Brain microvascular endothelial cell (primary cell): ENCODE results near the gene NXN.
A peak's percentile ranks its signal among the peaks of the same experiment; 100 is the strongest.
"Not testable (repeated sequence)": the region's sequence is repeated elsewhere in the genome, so short reads cannot be mapped to it uniquely, and the experiment has no call there.

ENCODE experiments used
- DNase-seq: peaks from one replicate; pipeline ENCODE4 v3.0.0-alpha.2; 2020
- H3K27ac ChIP-seq: fragments of 250-450 bp; sonication (Bioruptor Pico); 2 replicates; pipeline ENCODE4 v1.5.1; 2020; ENCODE audit warnings: mild to moderate bottlenecking, moderate library complexity
- H3K27me3 ChIP-seq: fragments of 250-450 bp; sonication (Bioruptor Pico); replicated peaks from 2 replicates; pipeline ENCODE4 v1.5.1; 2020; ENCODE audit warnings: mild to moderate bottlenecking
- H3K36me3 ChIP-seq: fragments of 250-450 bp; sonication (Bioruptor Pico); replicated peaks from 2 replicates; pipeline ENCODE4 v1.5.1; 2020; ENCODE audit warnings: mild to moderate bottlenecking
- H3K4me3 ChIP-seq: 2 replicates; pipeline ENCODE4 v1.5.1; 2011; ENCODE audit warnings: low read depth, mild to moderate bottlenecking, control low read depth, low read length, moderate library complexity
- CTCF ChIP-seq: IDR thresholded peaks from 2 replicates; pipeline ENCODE4 v1.5.1; 2011; ENCODE audit warnings: low read depth, mild to moderate bottlenecking, moderate library complexity, low read length, control low read depth, inconsistent platforms; ENCODE audit errors: missing control alignments
- in situ Hi-C: cut with HindIII; loops from 2 replicates; pipeline ENCODE4 v1.10.0; 2017; ENCODE audit warnings: low sequenced_read_pairs, low pct_ligation_motif_present

The NXN gene

DNA sequence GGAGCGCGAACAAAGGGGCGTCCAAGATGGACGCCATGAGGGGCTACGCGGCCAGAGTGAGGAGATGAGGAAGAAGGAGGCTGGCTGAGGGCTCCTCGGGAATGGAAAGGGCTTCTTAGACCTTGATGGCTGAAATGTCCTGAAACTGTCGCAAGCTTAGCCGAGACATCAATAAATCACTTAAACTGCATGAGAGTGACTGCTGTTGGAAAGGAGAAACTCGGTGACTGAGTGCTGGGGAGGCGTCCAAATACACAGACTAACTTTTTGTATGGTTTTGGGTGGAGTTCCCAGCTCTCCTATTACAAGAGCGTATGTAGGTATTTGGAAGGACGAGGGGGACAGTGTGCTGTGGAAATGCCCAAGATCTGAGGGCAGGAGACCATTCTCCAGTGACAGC is 226.2 kb downstream of the NXN start:
- Histone ChIP-seq H3K4me3 (no peak overlapping the region), H3K27me3 (no peaks in the 10 kb centered on the region), H3K27ac (no peak overlapping the region), H3K36me3 (peaks cover 9% of the 10 kb centered on the region)
- TF ChIP-seq CTCF, result no peak
- DNase-seq, result no peak
- in situ Hi-C loops, result no loop called here

GRCh38 chr17:752620-753219 is 226.9 kb downstream of the NXN start:
- Histone ChIP-seq H3K27me3 (no peaks in the 10 kb centered on the region), H3K36me3 (peaks cover 13% of the 10 kb centered on the region), H3K27ac (peak overlapping the region; percentile 74), H3K4me3 (peak overlapping the region; percentile 71)
- in situ Hi-C loops, result no loop called here
- peak; percentile 18 for DNase-seq
- TF ChIP-seq CTCF, result no peak

DNA sequence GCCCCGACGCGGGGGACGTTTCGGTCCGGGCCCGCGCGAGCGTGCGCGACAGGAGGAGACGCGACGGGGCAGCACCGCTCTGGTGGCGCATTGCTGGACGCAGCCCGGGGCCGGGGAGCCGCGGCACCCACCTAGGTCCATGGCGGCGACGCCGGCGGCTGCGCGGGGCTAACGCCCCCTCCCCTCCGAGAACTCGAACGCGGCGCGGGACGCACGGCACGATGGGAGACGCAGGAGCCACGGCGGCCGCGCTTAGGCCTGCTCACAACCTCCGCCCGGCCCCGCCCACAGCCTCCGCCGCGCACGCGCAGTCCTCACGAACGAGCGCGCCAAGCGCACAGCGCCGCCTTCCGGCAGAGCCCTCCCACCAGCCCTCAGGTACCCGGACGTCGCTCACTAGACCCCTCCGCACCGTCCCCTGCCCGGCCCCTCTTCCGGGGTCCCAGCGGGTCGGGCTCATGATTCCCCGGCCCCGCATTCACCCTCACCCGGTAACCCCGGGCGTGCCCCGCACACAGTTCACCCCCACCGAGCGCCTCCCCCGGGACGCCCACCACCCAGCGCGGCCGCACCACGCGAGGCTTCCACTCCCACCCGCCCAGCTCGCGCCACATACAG is 227.5 kb downstream of the NXN start, which contains the start of gene GEMIN4:
Gene GEMIN4, minus strand, starts transcription at position 263 of the 618 bp plus-strand sequence. Its CDS starts 122 bp downstream, at position 141.
- peak within 1 kb of the TSS; percentile 74 for H3K27ac ChIP-seq
- peak within 1 kb of the TSS; percentile 71 for H3K4me3 ChIP-seq
- in situ Hi-C loops, result no loop called here
- peak; percentile 77 for DNase-seq
- peak; percentile 82 for TF ChIP-seq CTCF
- no peaks in the 10 kb centered on the region for H3K27me3 ChIP-seq
- H3K36me3 ChIP-seq, result peaks cover 13% of the 10 kb centered on the region

- peak overlapping the region; percentile 71 for H3K4me3 ChIP-seq
- peaks cover 11% of the 10 kb centered on the region for H3K36me3 ChIP-seq
- no peaks in the 10 kb centered on the region for H3K27me3 ChIP-seq
- in situ Hi-C loops, result no loop called here
- DNase-seq, result peak; percentile 19
- no peak for TF ChIP-seq CTCF
- H3K27ac ChIP-seq, result peak overlapping the region; percentile 74
Measured at GRCh38 chr17:751269-752001, 228.1 kb downstream of the NXN start.

DNA sequence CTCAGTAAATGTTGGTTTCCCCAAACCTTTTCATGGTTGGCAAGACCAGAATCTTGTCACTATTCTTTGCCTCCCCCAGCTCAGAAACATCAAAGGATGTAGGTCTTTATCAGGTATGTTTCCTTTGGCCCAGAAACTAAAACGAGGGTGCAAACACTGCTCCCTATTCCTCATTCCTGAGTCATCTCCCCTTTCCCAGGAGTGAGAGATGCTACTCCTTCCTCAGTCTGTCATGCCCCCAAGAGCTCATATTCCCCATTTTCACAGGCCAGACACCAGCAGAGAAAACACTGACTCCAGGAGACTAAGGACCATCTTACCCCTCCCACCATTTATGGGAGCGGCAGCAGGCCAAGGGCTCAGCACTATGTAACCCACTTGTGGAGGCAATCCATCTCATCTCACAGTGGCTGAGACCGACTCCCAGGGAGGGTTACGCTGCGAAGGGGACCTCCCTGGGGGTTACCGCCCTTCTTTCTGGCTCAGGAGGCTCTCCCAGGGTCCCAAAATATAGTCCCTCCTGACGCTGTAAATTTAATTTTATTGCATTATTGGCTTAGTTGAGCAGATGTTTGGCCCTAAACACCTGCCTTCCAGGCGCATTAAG is 229.0 kb downstream of the NXN start:
- no peaks in the 10 kb centered on the region for H3K27me3 ChIP-seq
- TF ChIP-seq CTCF, result no peak
- no peak overlapping the region for H3K27ac ChIP-seq
- peaks cover 18% of the 10 kb centered on the region for H3K36me3 ChIP-seq
- peak overlapping the region; percentile 71 for H3K4me3 ChIP-seq
- in situ Hi-C loops, result no loop called here
- no peak for DNase-seq

- H3K4me3 ChIP-seq, DNase-seq, H3K27ac ChIP-seq, in situ Hi-C loops, H3K27me3 ChIP-seq: not testable (repeated sequence)
- H3K36me3 ChIP-seq, result peaks cover 27% of the 10 kb centered on the region
Measured at GRCh38 chr17:749359-749758, 230.2 kb downstream of the NXN start.
